Measurements from ENCODE around the gene SMARCC1. TPM values are rescaled to one million over a fixed set of nuclear protein-coding genes. Genes with fewer than 3 reads are reported as not detected.
"Not testable (repeated sequence)": the region's sequence is repeated elsewhere in the genome, so short reads cannot be mapped to it uniquely, and the experiment has no call there.

The SMARCC1 gene
- total RNA-seq, 4 donors from 2014 or later, result 38.5 to 54.2 (median 42.9) TPM

DNA sequence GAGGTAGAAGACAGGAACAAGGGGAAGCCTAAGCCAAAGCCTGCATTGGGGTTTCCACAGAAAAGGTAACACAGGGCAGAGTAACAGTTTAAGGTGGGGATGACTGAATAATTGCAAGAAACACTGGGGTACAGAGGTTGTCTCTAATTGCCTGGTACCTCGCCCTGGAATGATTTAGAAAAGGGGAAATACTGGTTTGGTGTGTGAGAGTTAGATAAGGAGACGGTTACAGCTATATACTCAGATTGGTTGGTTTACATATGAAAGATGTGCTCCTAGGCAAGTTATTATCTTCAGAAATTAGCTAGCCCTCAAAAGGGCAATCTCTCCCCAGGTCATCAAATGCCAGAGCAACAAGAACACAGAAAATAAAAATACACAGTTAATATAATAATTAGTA lies 58.8 kb downstream of the SMARCC1 start:
- no peak for DNase-seq (ENCODE audit: low spot score in 2 of 2)
- intact Hi-C loops (cut with DNase I; ENCODE audit: low total_unique reads), result no loop called here
- TF ChIP-seq POLR2A (IDR thresholded peaks at IDR 0.05), result no peak
- no peak for TF ChIP-seq CTCF (IDR thresholded peaks at IDR 0.05)
- no peak overlapping the region for H3K4me3 ChIP-seq (ENCODE audit: low read depth, poor library complexity, severe bottlenecking)
- 63 to 74% methylated on average over 2 of the region's 2 CpGs for whole genome bisulfite sequencing, 2 donors

- DNase-seq (ENCODE audit: low spot score in 2 of 2); H3K4me3 ChIP-seq (ENCODE audit: low read depth, poor library complexity, severe bottlenecking); intact Hi-C loops (cut with DNase I; ENCODE audit: low total_unique reads): not testable (repeated sequence)
- 94% methylated on average over 4 of the region's 4 CpGs for WGBS, 2 donors
These were observed 64.2 kb downstream of the SMARCC1 start for GRCh38 chr3:47717448-47717847.

GRCh38 chr3:47716656-47717055 lies 65.0 kb downstream of the SMARCC1 start:
- no peak overlapping the region for H3K4me3 ChIP-seq (ENCODE audit: low read depth, poor library complexity, severe bottlenecking)
- WGBS, 2 donors, result 67 to 76% methylated on average over 1 of the region's 1 CpG
- intact Hi-C loops (cut with DNase I; ENCODE audit: low total_unique reads), result no loop called here
- no peak for TF ChIP-seq CTCF (IDR thresholded peaks at IDR 0.05)
- TF ChIP-seq POLR2A (IDR thresholded peaks at IDR 0.05), result no peak
- no peak for DNase-seq (ENCODE audit: low spot score in 2 of 2)

- intact Hi-C loops (cut with DNase I; ENCODE audit: low total_unique reads), result no loop called here
- no peak overlapping the region for H3K4me3 ChIP-seq (ENCODE audit: low read depth, poor library complexity, severe bottlenecking)
- no peak for DNase-seq (ENCODE audit: low spot score in 2 of 2)
- no peak for TF ChIP-seq POLR2A (IDR thresholded peaks at IDR 0.05)
- no peak for TF ChIP-seq CTCF (IDR thresholded peaks at IDR 0.05)
- WGBS, 2 donors, result 88 to 91% methylated on average over 4 of the region's 4 CpGs
These were observed 65.8 kb downstream of the SMARCC1 start for GRCh38 chr3:47715928-47716327.

DNA sequence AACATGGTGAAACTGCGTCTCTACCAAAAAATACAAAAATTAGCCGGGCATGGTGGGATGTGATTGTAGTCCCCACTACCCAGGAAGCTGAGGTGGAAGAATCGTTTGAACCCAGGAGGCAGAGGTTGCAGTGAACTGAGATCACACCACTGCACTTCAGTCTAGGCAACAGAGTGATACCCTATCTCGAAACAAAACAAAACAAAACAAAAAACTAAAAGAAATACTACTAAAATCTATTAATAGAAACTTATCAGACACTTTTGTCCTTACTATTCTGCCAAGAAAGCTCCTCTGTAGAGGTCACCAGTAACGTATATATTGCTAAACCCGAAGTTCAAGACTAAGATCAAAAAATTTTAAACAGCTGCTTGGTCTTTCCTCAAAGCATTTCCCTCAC lies 67.1 kb downstream of the SMARCC1 start:
- intact Hi-C loops (cut with DNase I; ENCODE audit: low total_unique reads), result no loop called here
- 89 to 90% methylated on average over 6 of the region's 6 CpGs for WGBS, 2 donors
- no peak overlapping the region for H3K4me3 ChIP-seq (ENCODE audit: low read depth, poor library complexity, severe bottlenecking)
- no peak for DNase-seq (ENCODE audit: low spot score in 2 of 2)
- TF ChIP-seq POLR2A (IDR thresholded peaks at IDR 0.05) (no peak), CTCF (IDR thresholded peaks at IDR 0.05) (no peak)

DNA sequence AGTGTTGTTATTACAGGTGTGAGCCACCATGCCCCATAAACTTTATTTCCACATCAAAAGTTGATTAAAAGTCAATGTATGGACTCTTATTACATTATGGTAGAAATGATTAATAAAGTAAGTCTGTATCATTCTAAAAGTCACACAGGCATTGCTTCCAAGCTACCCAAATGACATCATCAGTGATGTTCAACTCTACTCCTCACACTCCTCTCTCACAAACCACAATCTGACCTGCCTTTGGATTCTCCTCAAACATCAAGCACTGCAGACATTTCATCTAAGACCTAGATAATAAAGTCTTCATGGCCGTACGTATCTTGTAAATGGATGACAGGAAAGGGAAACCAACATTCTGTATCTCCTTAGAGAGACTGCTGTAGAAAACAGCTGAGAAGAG lies 68.0 kb downstream of the SMARCC1 start:
- WGBS, 2 donors, result 95 to 96% methylated on average over 2 of the region's 2 CpGs
- intact Hi-C loops (cut with DNase I; ENCODE audit: low total_unique reads), result no loop called here
- TF ChIP-seq CTCF (IDR thresholded peaks at IDR 0.05) (no peak), POLR2A (IDR thresholded peaks at IDR 0.05) (no peak)

More for the DNA sequence above, 68.0 kb downstream of the SMARCC1 start:
- H3K4me3 ChIP-seq (ENCODE audit: low read depth, poor library complexity, severe bottlenecking), result no peak overlapping the region
- DNase-seq (ENCODE audit: low spot score in 2 of 2), result no peak
